GM12878 (cell line): ENCODE results near the gene REEP6. TPM values are rescaled to one million over a fixed set of nuclear protein-coding genes. Genes with fewer than 3 reads are reported as not detected.

Experiments used
- ATAC-seq: fragments of 200-7000 bp; cut with Tn5 transposase; 3 replicates; pipeline ENCODE4 v1.9.1; 2020; ENCODE audit warnings: mild to moderate bottlenecking, moderate library complexity
- BruUV-seq: library from RNA; stranded (reverse); fragments of 400-500 nt; replicated peaks from 2 replicates; lab custom pipeline; 2021; lab: Mats Ljungman, UMichigan
- CTCF ChIA-PET: fragments of 300-600 bp; sonication (Branson Sonifier 250); formaldehyde crosslinking; extraction: SDS; loops from one replicate; lab custom pipeline; 2021; ENCODE audit warnings: inconsistent platforms; lab: Yijun Ruan, JAX
- POLR2A ChIA-PET: fragments of 350-600 bp; formaldehyde crosslinking; extraction: SDS; loops from one replicate; lab custom pipeline; 2021; ENCODE audit warnings: inconsistent platforms; lab: Charles Lee
- RAD21 ChIA-PET: fragments of 300-600 bp; sonication (Branson Sonifier 250); formaldehyde crosslinking; loops from one replicate; lab custom pipeline; 2023; ENCODE audit warnings: antibody characterized with exemption; ENCODE audit not compliant: unreplicated experiment; lab: Charles Lee
- SMC1A ChIA-PET: fragments of 300-600 bp; sonication (Branson Sonifier 250); formaldehyde crosslinking; loops from one replicate; lab custom pipeline; 2023; ENCODE audit not compliant: unreplicated experiment, uncharacterized antibody; lab: Charles Lee
- DNase-seq: peaks from one replicate; pipeline ENCODE4 v3.0.0-alpha.2; 2011; ENCODE audit warnings: low read depth, low spot score
- FAIRE-seq: peaks from 3 replicates; lab custom pipeline; 2011; peaks lifted over from hg19 to GRCh38; lab: Jason Lieb, UNC
- H2AFZ ChIP-seq: 2 replicates; pipeline ENCODE4 v1.6.0; 2011; ENCODE audit warnings: low read depth, low read length, control low read depth; ENCODE audit not compliant: control insufficient read depth
- H3K27ac ChIP-seq: 2 replicates; pipeline ENCODE4 v1.5.1; 2011; ENCODE audit warnings: control low read depth; ENCODE audit not compliant: control insufficient read depth, insufficient read depth
- H3K27me3 ChIP-seq, 2 experiments: replicated peaks in 1 of 2; 2 replicates each; pipeline versions ENCODE4 v1.6.0 to v1.6.1; 2011; ENCODE audit warnings: low read length in 1 of 2; ENCODE audit not compliant: control insufficient read depth in 2 of 2, insufficient read depth in 2 of 2
- H3K36me3 ChIP-seq, 2 experiments: 2 replicates each; pipeline ENCODE4 v1.5.1; 2011; ENCODE audit warnings: low read length in 1 of 2; ENCODE audit not compliant: control insufficient read depth in 2 of 2, insufficient read depth in 2 of 2
- H3K4me1 ChIP-seq: 2 replicates; pipeline ENCODE4 v1.6.1; 2011; ENCODE audit warnings: mild to moderate bottlenecking, low read length, moderate library complexity, mixed read lengths; ENCODE audit not compliant: control insufficient read depth, insufficient read depth
- H3K4me2 ChIP-seq: 2 replicates; pipeline ENCODE4 v1.6.0; 2011; ENCODE audit warnings: control low read depth; ENCODE audit not compliant: control insufficient read depth, insufficient read depth
- H3K4me3 ChIP-seq: fragments of 200-600 bp; sonication (generic); 2 replicates; pipeline ENCODE4 v1.5.1; 2016
- H3K79me2 ChIP-seq: 2 replicates; pipeline ENCODE4 v1.6.0; 2011; ENCODE audit warnings: low read length; ENCODE audit not compliant: control insufficient read depth, insufficient read depth
- H3K9ac ChIP-seq: 2 replicates; pipeline ENCODE4 v1.8.0; 2011; ENCODE audit warnings: low read length, control low read depth, mixed read lengths; ENCODE audit not compliant: control insufficient read depth, insufficient read depth
- H3K9me3 ChIP-seq: replicated peaks from 3 replicates; pipeline ENCODE4 v1.5.1; 2011; ENCODE audit warnings: mild to moderate bottlenecking, low read length; ENCODE audit not compliant: control insufficient read depth, insufficient read depth
- H4K20me1 ChIP-seq: 2 replicates; pipeline ENCODE4 v1.6.0; 2011; ENCODE audit not compliant: control insufficient read depth, insufficient read depth
- BCL11A ChIP-seq: IDR thresholded peaks from 2 replicates; pipeline ENCODE4 v1.6.1; 2011; ENCODE audit warnings: low read depth, low read length
- BHLHE40 ChIP-seq, 2 experiments: fragments of 450-650 bp in 1 of 2; IDR thresholded peaks; 2 replicates each; pipeline ENCODE4 v1.6.1; 2011 to 2017; ENCODE audit warnings: low read depth in 2 of 2, borderline replicate concordance in 1 of 2, improper control_type of control experiment in 1 of 2, low read length in 1 of 2, mild to moderate bottlenecking in 1 of 2
- CREM ChIP-seq: IDR thresholded peaks from 2 replicates; pipeline ENCODE4 v1.6.1; 2014; ENCODE audit warnings: antibody characterized with exemption, low read depth
- EED ChIP-seq: sonication (generic); IDR thresholded peaks from 2 replicates; pipeline ENCODE4 v1.6.1; 2016; ENCODE audit warnings: antibody characterized with exemption, low read depth
- HSF1 ChIP-seq: fragments of 150-350 bp; IDR thresholded peaks from 2 replicates; pipeline ENCODE4 v1.6.1; 2014; ENCODE audit warnings: mild to moderate bottlenecking, low read depth, low read length
- LARP7 ChIP-seq: fragments of 450-650 bp; IDR thresholded peaks from 2 replicates; pipeline ENCODE4 v1.6.1; 2017; ENCODE audit warnings: mild to moderate bottlenecking
- MAX ChIP-seq: IDR thresholded peaks from 2 replicates; pipeline ENCODE4 v1.6.1; 2012; ENCODE audit warnings: low read depth, low read length, improper control_type of control experiment
- NR2C2 ChIP-seq: IDR thresholded peaks from 2 replicates; pipeline ENCODE4 v1.6.1; 2011; ENCODE audit warnings: borderline replicate concordance, low read depth; ENCODE audit not compliant: control insufficient read depth, insufficient read length
- ZNF207 ChIP-seq: fragments of 450-650 bp; IDR thresholded peaks from 2 replicates; pipeline ENCODE4 v1.6.1; 2014; ENCODE audit warnings: antibody characterized with exemption, mild to moderate bottlenecking, borderline replicate concordance
- ZNF592 ChIP-seq: fragments of 450-650 bp; IDR thresholded peaks from 2 replicates; pipeline ENCODE4 v1.6.1; 2017; ENCODE audit warnings: mild to moderate bottlenecking, moderate library complexity
- ZZZ3 ChIP-seq: IDR thresholded peaks from 2 replicates; pipeline ENCODE4 v1.6.1; 2011; ENCODE audit warnings: low read depth; ENCODE audit not compliant: control insufficient read depth, insufficient read length
- WGBS: methylation state at CpG from one replicate; pipeline ENCODE4 v1.1.6; 2016; ENCODE audit warnings: low lambda C conversion rate; ENCODE audit not compliant: insufficient replicate concordance, insufficient coverage; ENCODE audit errors: missing lambda C conversion rate; 5-methylcytosine and 5-hydroxymethylcytosine counted together
- in situ Hi-C: fragments of 300-500 bp; cut with MboI; formaldehyde crosslinking; loops from 9 replicates; pipeline ENCODE4 v1.14.3; 2018; ENCODE audit warnings: mixed read lengths
- intact Hi-C: fragments of 100-400 bp; cut with micrococcal nuclease; formaldehyde crosslinking; loops from one replicate; pipeline ENCODE4 v1.14.2; 2022; ENCODE audit not compliant: unreplicated experiment
- polyA plus RNA-seq, 11 experiments: library from polyadenylated mRNA; depleted of rRNA in 4 of 11; unstranded in 6 of 11; stranded (reverse) in 5 of 11; fragments of >200 nt; fragmentation: Nextera tagmentation in 4 of 11; fragmentation: Illumina TruSeq in 1 of 11; extraction: Ambion mirVana in 4 of 11; extraction: Trizol in 1 of 11; gene quantifications; 1 replicate in 1 of 11; 2 replicates in 10 of 11; pipeline versions ENCODE4 v1.2.1 to v1.2.3, GENCODE V29; 2011 to 2016; ENCODE audit warnings: inconsistent platforms in 2 of 11, missing spikeins in 2 of 11, low read depth in 1 of 11
- total RNA-seq, 4 experiments: library from RNA; depleted of rRNA in 3 of 4; stranded (reverse); fragments of >200 nt in 3 of 4; fragmentation: Illumina TruSeq in 1 of 4; extraction: Trizol in 1 of 4; gene quantifications; 2 replicates each; pipeline versions ENCODE4 v1.2.1 to v1.2.3, GENCODE V29; 2013 to 2021

REEP6 gene
- total and polyA plus RNA-seq, 10 of the 15 experiments (the other 5 are each of a cell fraction or from before 2014, with no cell fraction given): 0.06 to 1.1 (median 0.39) TPM; not detected in 2

GRCh38 chr19:1526979-1527649 lies 36.1 kb downstream of the REEP6 start (continued):
- no peak for TF ChIP-seq HSF1
- no peak for TF ChIP-seq BCL11A
- TF ChIP-seq ZNF207: no peak
- TF ChIP-seq CREM: no peak

GRCh38 chr19:1527650-1528309 lies 36.8 kb downstream of the REEP6 start:
- H3K27ac ChIP-seq: no peak overlapping the region
- CTCF ChIA-PET: no interaction called here
- SMC1A ChIA-PET: no interaction called here
- ATAC-seq: no peak
- DNase-seq: no peak
- WGBS: 56% methylated on average over 27 of the region's 27 CpGs
- no peak overlapping the region for H3K4me2 ChIP-seq
- H3K9ac ChIP-seq: no peak overlapping the region
- no peaks in the 10 kb centered on the region for H3K79me2 ChIP-seq
- BruUV-seq: no TSS peak
- peaks cover 0 to 2% of the 10 kb centered on the region in 2 experiments; a peak in 3 of 4 replicates for H3K27me3 ChIP-seq
- no peaks in the 10 kb centered on the region for H3K36me3 ChIP-seq
- RAD21 ChIA-PET: no interaction called here
- intact Hi-C loops (no loop called here), in situ Hi-C loops (no loop called here)
- no peak for TF ChIP-seq NR2C2
- TF ChIP-seq MAX: no peak
- no peak for TF ChIP-seq ZZZ3
- TF ChIP-seq EED: no peak
- no peak for TF ChIP-seq BHLHE40 (IDR thresholded peaks at IDR 0.05; ENCODE audit: borderline replicate concordance in 1 of 2, low read depth in 2 of 2, low read length in 1 of 2)
- no peak for TF ChIP-seq LARP7
- no peak for TF ChIP-seq ZNF592
- H2AFZ ChIP-seq: no peak overlapping the region
- FAIRE-seq: no peak
- no peak overlapping the region for H3K4me3 ChIP-seq
- POLR2A ChIA-PET: no interaction called here
- no peaks in the 10 kb centered on the region for H4K20me1 ChIP-seq
- no peaks in the 10 kb centered on the region for H3K4me1 ChIP-seq
- no peaks in the 10 kb centered on the region for H3K9me3 ChIP-seq
